ENCODE measurements around the gene ACSF2. TPM values are rescaled to one million over a fixed set of nuclear protein-coding genes. Genes with fewer than 3 reads are reported as not detected.

ACSF2 gene
- polyA plus RNA-seq, 1 donor (not counting 4 experiments of a cell fraction or from before 2014, with no cell fraction given) = 71.9 TPM

DNA sequence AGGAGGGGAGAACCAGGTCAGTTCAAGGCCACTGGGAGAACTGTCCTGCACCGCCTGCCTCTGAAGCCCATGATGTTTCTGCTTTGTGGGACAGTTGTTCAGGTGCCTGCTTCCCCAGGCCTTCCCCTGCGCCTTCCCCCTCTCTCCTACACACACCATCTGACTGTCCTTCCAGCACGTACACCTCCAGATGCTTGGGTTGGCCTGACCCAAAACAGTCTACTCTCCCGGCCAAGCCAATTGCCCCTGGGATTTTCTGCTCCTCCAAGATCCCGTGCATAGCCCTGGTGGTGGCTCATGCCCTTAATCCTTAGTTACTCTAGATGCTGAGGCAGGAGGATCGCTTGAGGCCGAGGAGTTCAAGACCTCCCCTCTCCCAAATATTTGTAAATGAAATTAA, 52.0 kb downstream of the ACSF2 start:
- H4K20me1 ChIP-seq (ENCODE audit: control insufficient read depth, extremely low read depth, insufficient read depth, low read length) = no peaks in the 10 kb centered on the region
- H3K9ac ChIP-seq (ENCODE audit: control insufficient read depth, extremely low read depth, insufficient read depth, low read length) = peak overlapping the region; percentile 85
- H3K9me1 ChIP-seq (ENCODE audit: control insufficient read depth, extremely low read depth, insufficient read depth, low read length) = no peaks in the 10 kb centered on the region
- no peaks in the 10 kb centered on the region for H3K27me3 ChIP-seq (ENCODE audit: control insufficient read depth, extremely low read depth, insufficient read depth, low read length)
- TF ChIP-seq EZH2 (IDR thresholded peaks at IDR 0.05; ENCODE audit: low read length) = no peak
- TF ChIP-seq, protein P1, sequence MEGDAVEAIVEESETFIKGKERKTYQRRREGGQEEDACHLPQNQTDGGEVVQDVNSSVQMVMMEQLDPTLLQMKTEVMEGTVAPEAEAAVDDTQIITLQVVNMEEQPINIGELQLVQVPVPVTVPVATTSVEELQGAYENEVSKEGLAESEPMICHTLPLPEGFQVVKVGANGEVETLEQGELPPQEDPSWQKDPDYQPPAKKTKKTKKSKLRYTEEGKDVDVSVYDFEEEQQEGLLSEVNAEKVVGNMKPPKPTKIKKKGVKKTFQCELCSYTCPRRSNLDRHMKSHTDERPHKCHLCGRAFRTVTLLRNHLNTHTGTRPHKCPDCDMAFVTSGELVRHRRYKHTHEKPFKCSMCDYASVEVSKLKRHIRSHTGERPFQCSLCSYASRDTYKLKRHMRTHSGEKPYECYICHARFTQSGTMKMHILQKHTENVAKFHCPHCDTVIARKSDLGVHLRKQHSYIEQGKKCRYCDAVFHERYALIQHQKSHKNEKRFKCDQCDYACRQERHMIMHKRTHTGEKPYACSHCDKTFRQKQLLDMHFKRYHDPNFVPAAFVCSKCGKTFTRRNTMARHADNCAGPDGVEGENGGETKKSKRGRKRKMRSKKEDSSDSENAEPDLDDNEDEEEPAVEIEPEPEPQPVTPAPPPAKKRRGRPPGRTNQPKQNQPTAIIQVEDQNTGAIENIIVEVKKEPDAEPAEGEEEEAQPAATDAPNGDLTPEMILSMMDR (optimal IDR thresholded peaks at IDR 0.05 in 1 of 3, IDR thresholded peaks at IDR 0.05 in 1 of 3, conservative IDR thresholded peaks at IDR 0.05 in 1 of 3; ENCODE audit: extremely low read depth in 1 of 3, insufficient read depth in 2 of 3, low read length in 3 of 3) = no peak
- peaks cover 16% of the 10 kb centered on the region for H3K79me2 ChIP-seq (ENCODE audit: control insufficient read depth, insufficient read depth, low read length)
- no peak overlapping the region for H3K27ac ChIP-seq (ENCODE audit: control insufficient read depth, insufficient read depth, low read length)
- peaks cover 29% of the 10 kb centered on the region for H3K4me1 ChIP-seq (ENCODE audit: control insufficient read depth, extremely low read depth, insufficient read depth, low read length)
- FAIRE-seq (no peak), DNase-seq (ENCODE audit: low read depth, low spot score) (no peak)
- peak overlapping the region; percentile 94 for H3K4me2 ChIP-seq (ENCODE audit: control insufficient read depth, extremely low read depth, insufficient read depth, low read depth, low read length)
- peak overlapping the region; percentile 74 for H2AFZ ChIP-seq (ENCODE audit: control insufficient read depth, low read length)
- no peaks in the 10 kb centered on the region for H3K9me3 ChIP-seq (ENCODE audit: control insufficient read depth, low read depth, low read length)
- H3K4me3 ChIP-seq (ENCODE audit: control insufficient read depth in 2 of 3, extremely low read depth in 1 of 3, insufficient read depth in 2 of 3, low read depth in 1 of 3, low read length in 3 of 3) = peak overlapping the region; percentile 63 to 97 (median 83)
- dilution Hi-C loops (cut with MboI; ENCODE audit: extremely low pct_ligation_motif_present, low sequenced_read_pairs) = no loop called here
- peaks cover 11 to 15% of the 10 kb centered on the region in 2 experiments for H3K36me3 ChIP-seq (ENCODE audit: control insufficient read depth in 2 of 2, extremely low read depth in 1 of 2, insufficient read depth in 2 of 2, low read length in 2 of 2)

- peak; percentile 41 for DNase-seq (ENCODE audit: low read depth, low spot score)
- peaks cover 29% of the 10 kb centered on the region for H3K4me1 ChIP-seq (ENCODE audit: control insufficient read depth, extremely low read depth, insufficient read depth, low read length)
- no peak for TF ChIP-seq EZH2 (IDR thresholded peaks at IDR 0.05; ENCODE audit: low read length)
- TF ChIP-seq, protein P1 (optimal IDR thresholded peaks at IDR 0.05 in 1 of 3, IDR thresholded peaks at IDR 0.05 in 1 of 3, conservative IDR thresholded peaks at IDR 0.05 in 1 of 3; ENCODE audit: extremely low read depth in 1 of 3, insufficient read depth in 2 of 3, low read length in 3 of 3) = peak; percentile 50 to 80 (median 61)
- no peaks in the 10 kb centered on the region for H3K9me3 ChIP-seq (ENCODE audit: control insufficient read depth, low read depth, low read length)
- no peaks in the 10 kb centered on the region for H3K9me1 ChIP-seq (ENCODE audit: control insufficient read depth, extremely low read depth, insufficient read depth, low read length)
- dilution Hi-C loops (cut with MboI; ENCODE audit: extremely low pct_ligation_motif_present, low sequenced_read_pairs) = no loop called here
- H3K27me3 ChIP-seq (ENCODE audit: control insufficient read depth, extremely low read depth, insufficient read depth, low read length) = no peaks in the 10 kb centered on the region
- no peaks in the 10 kb centered on the region for H4K20me1 ChIP-seq (ENCODE audit: control insufficient read depth, extremely low read depth, insufficient read depth, low read length)
- peak within 1 kb of the TSS; percentile 81 for H3K27ac ChIP-seq (ENCODE audit: control insufficient read depth, insufficient read depth, low read length)
- H3K36me3 ChIP-seq (ENCODE audit: control insufficient read depth in 2 of 2, extremely low read depth in 1 of 2, insufficient read depth in 2 of 2, low read length in 2 of 2) = peaks cover 6 to 20% of the 10 kb centered on the region in 2 experiments
- FAIRE-seq = no peak
- peak within 1 kb of the TSS; percentile 94 for H3K4me2 ChIP-seq (ENCODE audit: control insufficient read depth, extremely low read depth, insufficient read depth, low read depth, low read length)
- H3K9ac ChIP-seq (ENCODE audit: control insufficient read depth, extremely low read depth, insufficient read depth, low read length) = peak within 1 kb of the TSS; percentile 85
- peak within 1 kb of the TSS; percentile 75 for H2AFZ ChIP-seq (ENCODE audit: control insufficient read depth, low read length)
- H3K79me2 ChIP-seq (ENCODE audit: control insufficient read depth, insufficient read depth, low read length) = peaks cover 16% of the 10 kb centered on the region
- peak within 1 kb of the TSS; percentile 83 to 98 (median 97) for H3K4me3 ChIP-seq (ENCODE audit: control insufficient read depth in 2 of 3, extremely low read depth in 1 of 3, insufficient read depth in 2 of 3, low read depth in 1 of 3, low read length in 3 of 3)
Observed at GRCh38 chr17:50478391-50479381, 52.7 kb downstream of the ACSF2 start, which contains the start of gene RSAD1. RSAD1 (plus strand) TSS chr17:50478860; CDS start chr17:50478885, 25 bp downstream.
